Hepatocyte (in vitro differentiated cells): ENCODE measurements around the gene CHSY1.

Experiments
- EZH2 ChIP-seq: fragments of 200-600 bp; sonication (generic); IDR thresholded peaks from 2 replicates; pipeline ENCODE4 v1.6.1; 2016; ENCODE audit warnings: antibody characterized with exemption, mild to moderate bottlenecking, borderline replicate concordance
- TF ChIP-seq, protein P1 (sequence below): fragments of 200-600 bp; sonication (generic); IDR thresholded peaks from 2 replicates; pipeline ENCODE4 v1.5.1; 2016; ENCODE audit warnings: antibody characterized with exemption, mild to moderate bottlenecking; ENCODE audit not compliant: poor library complexity

DNA sequence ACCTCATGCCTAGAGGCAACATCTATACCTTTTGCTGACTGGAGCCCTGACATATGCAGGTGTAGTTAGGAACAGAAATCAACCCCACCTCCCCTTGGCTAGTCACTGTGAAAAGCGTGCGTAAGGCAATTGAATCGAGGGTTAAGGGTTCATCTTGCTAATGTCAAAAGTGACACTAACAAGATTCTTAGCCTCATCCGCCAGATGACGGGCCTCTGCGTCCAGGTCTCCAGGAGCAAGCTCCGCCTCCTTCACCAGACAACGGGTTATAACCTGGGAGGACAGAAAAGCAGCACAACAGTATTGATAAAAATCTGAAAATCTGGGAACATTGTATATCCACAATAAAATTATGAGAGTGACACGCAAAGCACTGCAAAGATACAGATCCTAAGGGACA lies 20.7 kb upstream of the CHSY1 start:
- TF ChIP-seq, protein P1, sequence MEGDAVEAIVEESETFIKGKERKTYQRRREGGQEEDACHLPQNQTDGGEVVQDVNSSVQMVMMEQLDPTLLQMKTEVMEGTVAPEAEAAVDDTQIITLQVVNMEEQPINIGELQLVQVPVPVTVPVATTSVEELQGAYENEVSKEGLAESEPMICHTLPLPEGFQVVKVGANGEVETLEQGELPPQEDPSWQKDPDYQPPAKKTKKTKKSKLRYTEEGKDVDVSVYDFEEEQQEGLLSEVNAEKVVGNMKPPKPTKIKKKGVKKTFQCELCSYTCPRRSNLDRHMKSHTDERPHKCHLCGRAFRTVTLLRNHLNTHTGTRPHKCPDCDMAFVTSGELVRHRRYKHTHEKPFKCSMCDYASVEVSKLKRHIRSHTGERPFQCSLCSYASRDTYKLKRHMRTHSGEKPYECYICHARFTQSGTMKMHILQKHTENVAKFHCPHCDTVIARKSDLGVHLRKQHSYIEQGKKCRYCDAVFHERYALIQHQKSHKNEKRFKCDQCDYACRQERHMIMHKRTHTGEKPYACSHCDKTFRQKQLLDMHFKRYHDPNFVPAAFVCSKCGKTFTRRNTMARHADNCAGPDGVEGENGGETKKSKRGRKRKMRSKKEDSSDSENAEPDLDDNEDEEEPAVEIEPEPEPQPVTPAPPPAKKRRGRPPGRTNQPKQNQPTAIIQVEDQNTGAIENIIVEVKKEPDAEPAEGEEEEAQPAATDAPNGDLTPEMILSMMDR, result no peak
- no peak for TF ChIP-seq EZH2
